Measurements from ENCODE around the gene SEMA3F. TPM values are rescaled to one million over a fixed set of nuclear protein-coding genes. Genes with fewer than 3 reads are reported as not detected.
"Not testable (repeated sequence)": the region's sequence is repeated elsewhere in the genome, so short reads cannot be mapped to it uniquely, and the experiment has no call there.

The SEMA3F gene
- total and polyA plus RNA-seq, 5 donors = 7.3 to 15.2 (median 10.1) TPM

GRCh38 chr3:50204804-50205412 is 49.8 kb downstream of the SEMA3F start, which contains the start of gene SLC38A3:
Gene SLC38A3 (plus strand): TSS chr3:50205271. CDS start chr3:50214200, 8,929 bp downstream.
- Histone ChIP-seq H3K27me3 (ENCODE audit: control insufficient read depth, insufficient read depth) (no peaks in the 10 kb centered on the region), H3K4me1 (ENCODE audit: control insufficient read depth, insufficient read depth, low read length) (no peaks in the 10 kb centered on the region), H3K4me3 (ENCODE audit: low read length) (peak within 1 kb of the TSS; percentile 48), H3K9me3 (ENCODE audit: control insufficient read depth, low read length) (no peaks in the 10 kb centered on the region), H3K27ac (ENCODE audit: low read length) (peak within 1 kb of the TSS; percentile 61)
- ATAC-seq = peak; percentile 73 to 82
- intact Hi-C loops (cut with DNase I) = no loop called here
- 4% methylated on average over 41 of the region's 41 CpGs for WGBS
- peak in 2 of 3 donors; percentile 69 to 74 for DNase-seq

- DNase-seq = peak in 2 of 3 donors; percentile 75
- WGBS = 7% methylated on average over 67 of the region's 67 CpGs
- Histone ChIP-seq H3K4me3 (ENCODE audit: low read length) (peak overlapping the region; percentile 48), H3K27me3 (ENCODE audit: control insufficient read depth, insufficient read depth) (no peaks in the 10 kb centered on the region), H3K27ac (ENCODE audit: low read length) (peak overlapping the region; percentile 61), H3K9me3 (ENCODE audit: control insufficient read depth, low read length) (no peaks in the 10 kb centered on the region), H3K4me1 (ENCODE audit: control insufficient read depth, insufficient read depth, low read length) (no peaks in the 10 kb centered on the region)
- intact Hi-C loops (cut with DNase I) = no loop called here
- peak; percentile 58 to 65 for ATAC-seq
These were observed 50.5 kb downstream of the SEMA3F start for GRCh38 chr3:50205413-50206276.

GRCh38 chr3:50207359-50208042 is 52.4 kb downstream of the SEMA3F start:
- Histone ChIP-seq H3K9me3 (ENCODE audit: control insufficient read depth, low read length) (no peaks in the 10 kb centered on the region), H3K27me3 (ENCODE audit: control insufficient read depth, insufficient read depth) (no peaks in the 10 kb centered on the region), H3K4me3 (ENCODE audit: low read length) (no peak overlapping the region), H3K4me1 (ENCODE audit: control insufficient read depth, insufficient read depth, low read length) (no peaks in the 10 kb centered on the region), H3K27ac (ENCODE audit: low read length) (no peak overlapping the region)
- DNase-seq (peak in 1 of 3 donors; percentile 31), ATAC-seq (no peak)
- intact Hi-C loops (cut with DNase I) = no loop called here
- WGBS = 95% methylated on average over 17 of the region's 17 CpGs

- peak in 1 of 3 donors; percentile 4 for DNase-seq
- 63% methylated on average over 14 of the region's 14 CpGs for WGBS
- no peak for ATAC-seq
- Histone ChIP-seq H3K27ac (ENCODE audit: low read length) (no peak overlapping the region), H3K9me3 (ENCODE audit: control insufficient read depth, low read length) (no peaks in the 10 kb centered on the region), H3K27me3 (ENCODE audit: control insufficient read depth, insufficient read depth) (no peaks in the 10 kb centered on the region), H3K4me1 (ENCODE audit: control insufficient read depth, insufficient read depth, low read length) (no peaks in the 10 kb centered on the region), H3K4me3 (ENCODE audit: low read length) (no peak overlapping the region)
- intact Hi-C loops (cut with DNase I) = no loop called here
These were observed 53.7 kb downstream of the SEMA3F start for GRCh38 chr3:50208677-50209344.

GRCh38 chr3:50210176-50210509 is 55.0 kb downstream of the SEMA3F start:
- Histone ChIP-seq H3K4me1 (ENCODE audit: control insufficient read depth, insufficient read depth, low read length) (no peaks in the 10 kb centered on the region), H3K9me3 (ENCODE audit: control insufficient read depth, low read length) (no peaks in the 10 kb centered on the region), H3K27me3 (ENCODE audit: control insufficient read depth, insufficient read depth) (no peaks in the 10 kb centered on the region), H3K4me3 (ENCODE audit: low read length) (no peak overlapping the region), H3K27ac (ENCODE audit: low read length) (no peak overlapping the region)
- WGBS = 89% methylated on average over 5 of the region's 5 CpGs
- intact Hi-C loops (cut with DNase I) = no loop called here
- ATAC-seq (no peak), DNase-seq (no peak)

- no peaks in the 10 kb centered on the region for H3K9me3 ChIP-seq (ENCODE audit: control insufficient read depth, low read length)
- H3K4me1 ChIP-seq (ENCODE audit: control insufficient read depth, insufficient read depth, low read length) = no peaks in the 10 kb centered on the region
- peak in 1 of 3 donors; percentile 26 for DNase-seq
- no peak overlapping the region for H3K27ac ChIP-seq (ENCODE audit: low read length)
- 90% methylated on average over 13 of the region's 13 CpGs for WGBS
- intact Hi-C loops (cut with DNase I) = no loop called here
- no peak overlapping the region for H3K4me3 ChIP-seq (ENCODE audit: low read length)
- ATAC-seq = no peak
- no peaks in the 10 kb centered on the region for H3K27me3 ChIP-seq (ENCODE audit: control insufficient read depth, insufficient read depth)
These were observed 55.6 kb downstream of the SEMA3F start for GRCh38 chr3:50210510-50211367.

- H3K9me3 ChIP-seq (ENCODE audit: control insufficient read depth, low read length); H3K4me3 ChIP-seq (ENCODE audit: low read length); H3K27me3 ChIP-seq (ENCODE audit: control insufficient read depth, insufficient read depth); H3K27ac ChIP-seq (ENCODE audit: low read length); ATAC-seq; H3K4me1 ChIP-seq (ENCODE audit: control insufficient read depth, insufficient read depth, low read length); intact Hi-C loops (cut with DNase I): not testable (repeated sequence)
- DNase-seq = peak in 1 of 3 donors; percentile 1
- 96% methylated on average over 5 of the region's 5 CpGs for WGBS
These were observed 56.2 kb downstream of the SEMA3F start for GRCh38 chr3:50211368-50211717.

- WGBS = 83% methylated on average over 2 of the region's 2 CpGs
- Histone ChIP-seq H3K27ac (ENCODE audit: low read length) (no peak overlapping the region), H3K27me3 (ENCODE audit: control insufficient read depth, insufficient read depth) (no peaks in the 10 kb centered on the region), H3K4me3 (ENCODE audit: low read length) (no peak overlapping the region), H3K4me1 (ENCODE audit: control insufficient read depth, insufficient read depth, low read length) (no peaks in the 10 kb centered on the region), H3K9me3 (ENCODE audit: control insufficient read depth, low read length) (no peaks in the 10 kb centered on the region)
- DNase-seq (peak in 1 of 3 donors; percentile 16), ATAC-seq (no peak)
- intact Hi-C loops (cut with DNase I) = no loop called here
These were observed 56.8 kb downstream of the SEMA3F start for GRCh38 chr3:50211930-50212329.

GRCh38 chr3:50212502-50212901 is 57.4 kb downstream of the SEMA3F start:
- WGBS = 87% methylated on average over 4 of the region's 4 CpGs
- Histone ChIP-seq H3K9me3 (ENCODE audit: control insufficient read depth, low read length) (no peaks in the 10 kb centered on the region), H3K4me3 (ENCODE audit: low read length) (no peak overlapping the region), H3K27me3 (ENCODE audit: control insufficient read depth, insufficient read depth) (no peaks in the 10 kb centered on the region), H3K27ac (ENCODE audit: low read length) (no peak overlapping the region), H3K4me1 (ENCODE audit: control insufficient read depth, insufficient read depth, low read length) (no peaks in the 10 kb centered on the region)
- intact Hi-C loops (cut with DNase I) = no loop called here
- ATAC-seq (no peak), DNase-seq (no peak)

- Histone ChIP-seq H3K27ac (ENCODE audit: low read length) (no peak overlapping the region), H3K27me3 (ENCODE audit: control insufficient read depth, insufficient read depth) (no peaks in the 10 kb centered on the region), H3K4me1 (ENCODE audit: control insufficient read depth, insufficient read depth, low read length) (no peaks in the 10 kb centered on the region), H3K4me3 (ENCODE audit: low read length) (no peak overlapping the region), H3K9me3 (ENCODE audit: control insufficient read depth, low read length) (no peaks in the 10 kb centered on the region)
- ATAC-seq = no peak
- DNase-seq = no peak
- intact Hi-C loops (cut with DNase I) = no loop called here
- WGBS = 89% methylated on average over 3 of the region's 3 CpGs
These were observed 57.8 kb downstream of the SEMA3F start for GRCh38 chr3:50212971-50213370.

Data from right cardiac atrium (tissue), 5 donors.